ENCODE measurements around the gene ZNF20. TPM values are rescaled to one million over a fixed set of nuclear protein-coding genes. Genes with fewer than 3 reads are reported as not detected.

ZNF20 gene
- 1 to 10 TPM; 1.3 to 5.8 (median 3.1) TPM for total RNA-seq

GRCh38 chr19:12139885-12140544 lies at the start of gene ZNF20:
Gene ZNF20 (minus strand): TSS chr19:12140350. CDS start chr19:12140182, 168 bp downstream.
- TF ChIP-seq, protein P1, sequence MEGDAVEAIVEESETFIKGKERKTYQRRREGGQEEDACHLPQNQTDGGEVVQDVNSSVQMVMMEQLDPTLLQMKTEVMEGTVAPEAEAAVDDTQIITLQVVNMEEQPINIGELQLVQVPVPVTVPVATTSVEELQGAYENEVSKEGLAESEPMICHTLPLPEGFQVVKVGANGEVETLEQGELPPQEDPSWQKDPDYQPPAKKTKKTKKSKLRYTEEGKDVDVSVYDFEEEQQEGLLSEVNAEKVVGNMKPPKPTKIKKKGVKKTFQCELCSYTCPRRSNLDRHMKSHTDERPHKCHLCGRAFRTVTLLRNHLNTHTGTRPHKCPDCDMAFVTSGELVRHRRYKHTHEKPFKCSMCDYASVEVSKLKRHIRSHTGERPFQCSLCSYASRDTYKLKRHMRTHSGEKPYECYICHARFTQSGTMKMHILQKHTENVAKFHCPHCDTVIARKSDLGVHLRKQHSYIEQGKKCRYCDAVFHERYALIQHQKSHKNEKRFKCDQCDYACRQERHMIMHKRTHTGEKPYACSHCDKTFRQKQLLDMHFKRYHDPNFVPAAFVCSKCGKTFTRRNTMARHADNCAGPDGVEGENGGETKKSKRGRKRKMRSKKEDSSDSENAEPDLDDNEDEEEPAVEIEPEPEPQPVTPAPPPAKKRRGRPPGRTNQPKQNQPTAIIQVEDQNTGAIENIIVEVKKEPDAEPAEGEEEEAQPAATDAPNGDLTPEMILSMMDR (IDR thresholded peaks at IDR 0.05), result peak in 1 of 3 experiments; percentile 10
- TF ChIP-seq POLR2AphosphoS5 (IDR thresholded peaks at IDR 0.05), result peak; percentile 43 to 64
- no peak for TF ChIP-seq POLR2A (IDR thresholded peaks at IDR 0.05; ENCODE audit: low read depth)
- no peak for TF ChIP-seq EP300 (IDR thresholded peaks at IDR 0.05)
- H3K36me3 ChIP-seq, result peaks cover 11 to 37% (median 25%) of the 10 kb centered on the region in 4 donors
- WGBS, result under 1% methylated on average over 23 of the region's 49 CpGs
- H3K27ac ChIP-seq (replicated peaks in 1 of 4), result peak within 1 kb of the TSS; percentile 82 to 91 (median 88)
- H3K4me1 ChIP-seq, result peaks cover 17 to 34% (median 28%) of the 10 kb centered on the region in 4 donors
- peak within 1 kb of the TSS; percentile 81 to 93 (median 85) for H3K4me3 ChIP-seq
- no peaks in the 10 kb centered on the region for H3K27me3 ChIP-seq
- intact Hi-C loops (cut with DNase I), result loop anchor here (1.0 to 5.0 kb wide), 5 partner anchors 49 to 258 kb away; partner anchors contain the start of gene ZNF763
- no peaks in the 10 kb centered on the region for H3K9me3 ChIP-seq
- DNase-seq (ENCODE audit: extremely low spot score), result peak; percentile 98

DNA sequence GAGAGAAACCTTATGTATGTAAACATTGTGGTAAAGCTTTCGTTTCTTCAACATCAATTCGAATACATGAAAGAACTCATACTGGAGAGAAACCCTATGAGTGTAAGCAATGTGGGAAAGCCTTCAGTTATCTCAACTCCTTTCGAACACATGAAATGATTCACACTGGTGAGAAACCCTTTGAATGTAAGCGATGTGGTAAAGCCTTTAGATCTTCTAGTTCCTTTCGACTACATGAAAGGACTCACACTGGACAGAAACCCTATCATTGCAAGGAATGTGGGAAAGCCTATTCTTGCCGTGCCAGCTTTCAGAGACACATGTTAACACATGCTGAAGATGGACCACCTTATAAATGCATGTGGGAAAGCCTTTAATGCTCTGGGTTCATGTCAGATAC lies 47.5 kb upstream of the ZNF20 start:
- no peak for DNase-seq (ENCODE audit: extremely low spot score)
- no peaks in the 10 kb centered on the region for H3K27me3 ChIP-seq
- intact Hi-C loops (cut with DNase I), result no loop called here
- TF ChIP-seq, protein P1 (IDR thresholded peaks at IDR 0.05), result no peak
- TF ChIP-seq POLR2AphosphoS5 (IDR thresholded peaks at IDR 0.05) (no peak), POLR2A (IDR thresholded peaks at IDR 0.05; ENCODE audit: low read depth) (no peak), EP300 (IDR thresholded peaks at IDR 0.05) (no peak)
- no peaks in the 10 kb centered on the region for H3K4me1 ChIP-seq
- no peak overlapping the region for H3K27ac ChIP-seq (replicated peaks in 1 of 4)
- no peak overlapping the region for H3K4me3 ChIP-seq
- peaks cover 29 to 75% (median 60%) of the 10 kb centered on the region in 4 donors for H3K36me3 ChIP-seq
- peaks cover 4 to 33% (median 21%) of the 10 kb centered on the region in 4 donors for H3K9me3 ChIP-seq
- 96% methylated on average over 6 of the region's 6 CpGs for WGBS

GRCh38 chr19:12180377-12180776 lies 40.2 kb upstream of the ZNF20 start:
- no peaks in the 10 kb centered on the region for H3K9me3 ChIP-seq
- H3K4me3 ChIP-seq, result no peak overlapping the region
- TF ChIP-seq POLR2AphosphoS5 (IDR thresholded peaks at IDR 0.05), result no peak
- TF ChIP-seq, protein P1 (IDR thresholded peaks at IDR 0.05), result no peak
- TF ChIP-seq EP300 (IDR thresholded peaks at IDR 0.05), result no peak
- no peak for TF ChIP-seq POLR2A (IDR thresholded peaks at IDR 0.05; ENCODE audit: low read depth)
- no peaks in the 10 kb centered on the region for H3K27me3 ChIP-seq
- 99% methylated on average over 3 of the region's 3 CpGs for WGBS
- H3K4me1 ChIP-seq, result no peaks in the 10 kb centered on the region
- H3K27ac ChIP-seq (replicated peaks in 1 of 4), result no peak overlapping the region
- DNase-seq (ENCODE audit: extremely low spot score), result no peak
- intact Hi-C loops (cut with DNase I), result no loop called here
- peaks cover 0 to 21% (median 10%) of the 10 kb centered on the region in 4 donors for H3K36me3 ChIP-seq

- Histone ChIP-seq H3K4me1 (peaks cover 33 to 47% (median 44%) of the 10 kb centered on the region in 4 donors), H3K27me3 (no peaks in the 10 kb centered on the region), H3K9me3 (no peaks in the 10 kb centered on the region), H3K36me3 (peaks cover 0 to 38% (median 21%) of the 10 kb centered on the region in 4 donors), H3K4me3 (no peak overlapping the region), H3K27ac (replicated peaks in 1 of 4) (peak overlapping the region in 1 of 4 donors; percentile 36)
- TF ChIP-seq EP300 (IDR thresholded peaks at IDR 0.05), result no peak
- no peak for TF ChIP-seq POLR2AphosphoS5 (IDR thresholded peaks at IDR 0.05)
- TF ChIP-seq, protein P1 (IDR thresholded peaks at IDR 0.05), result no peak
- TF ChIP-seq POLR2A (IDR thresholded peaks at IDR 0.05; ENCODE audit: low read depth), result no peak
- WGBS, result 80% methylated on average over 1 of the region's 1 CpG
- DNase-seq (ENCODE audit: extremely low spot score), result no peak
- intact Hi-C loops (cut with DNase I), result no loop called here
Measured at GRCh38 chr19:12166626-12167025, 26.5 kb upstream of the ZNF20 start.
